NCI-H748 (cell line): ENCODE data around the gene GRIK1.

ENCODE experiments used
- DNase-seq: peaks from one replicate; lab custom pipeline; 2025; ENCODE audit not compliant: unreplicated experiment; lab: John Stamatoyannopoulos, UW

The GRIK1 gene

DNA sequence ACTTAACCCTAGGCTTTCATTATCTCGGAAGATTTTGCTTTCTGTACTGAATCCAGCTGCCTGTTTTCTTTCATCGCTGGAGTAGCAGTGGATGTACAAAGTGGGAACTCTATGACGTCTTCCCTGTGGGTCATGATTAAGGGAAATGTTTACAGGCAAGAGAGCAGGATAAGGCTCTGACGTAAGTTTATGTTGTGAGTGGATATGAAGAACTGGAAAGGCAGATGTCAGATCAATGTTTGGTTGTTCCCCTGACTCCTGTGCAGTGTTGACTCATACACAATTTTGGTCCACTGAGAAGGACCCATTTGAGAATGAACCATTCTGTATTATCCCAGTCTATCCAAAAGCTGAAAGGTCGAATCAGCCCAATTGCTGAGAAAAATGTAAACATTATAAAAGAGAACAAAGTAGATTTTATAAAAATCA lies 292.4 kb downstream of the GRIK1 start:
- DNase-seq, result no peak

- DNase-seq, result no peak
Measured at GRCh38 chr21:29645666-29646553, 293.9 kb downstream of the GRIK1 start.

GRCh38 chr21:29643289-29643688 lies 296.5 kb downstream of the GRIK1 start:
- no peak for DNase-seq

- no peak for DNase-seq
Measured at GRCh38 chr21:29642551-29643245, 297.1 kb downstream of the GRIK1 start.

- DNase-seq, result no peak
Measured at GRCh38 chr21:29641635-29642550, 297.9 kb downstream of the GRIK1 start.

DNA sequence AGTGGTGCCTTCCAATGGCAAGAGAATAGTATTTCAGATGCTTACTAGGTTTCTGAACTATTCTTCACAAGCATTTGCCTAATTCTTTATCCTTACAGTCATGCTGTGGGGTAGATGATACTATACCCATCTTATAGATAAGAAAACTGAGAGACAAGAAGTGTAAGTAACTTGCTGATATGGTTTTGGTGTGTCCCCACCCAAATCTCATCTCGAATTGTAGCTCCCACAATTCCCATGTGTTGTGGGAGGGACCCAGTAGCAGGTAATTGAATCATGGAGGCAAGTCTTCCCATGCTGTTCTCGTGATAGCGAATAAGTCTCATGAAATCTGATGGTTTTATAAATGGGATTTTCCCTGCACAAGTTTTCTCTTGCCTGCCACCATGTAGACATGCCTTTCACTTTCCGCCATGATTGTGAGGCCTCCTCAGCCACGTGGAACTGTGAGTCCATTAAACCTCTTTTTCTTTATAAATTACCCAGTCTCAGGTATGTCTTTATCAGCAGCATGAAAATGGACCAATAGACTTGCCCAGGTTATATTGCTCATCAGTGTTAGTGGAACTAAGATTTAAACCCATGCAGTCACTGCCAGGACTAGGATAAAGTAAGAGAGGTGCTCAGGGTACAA lies 298.7 kb downstream of the GRIK1 start:
- DNase-seq, result no peak

DNA sequence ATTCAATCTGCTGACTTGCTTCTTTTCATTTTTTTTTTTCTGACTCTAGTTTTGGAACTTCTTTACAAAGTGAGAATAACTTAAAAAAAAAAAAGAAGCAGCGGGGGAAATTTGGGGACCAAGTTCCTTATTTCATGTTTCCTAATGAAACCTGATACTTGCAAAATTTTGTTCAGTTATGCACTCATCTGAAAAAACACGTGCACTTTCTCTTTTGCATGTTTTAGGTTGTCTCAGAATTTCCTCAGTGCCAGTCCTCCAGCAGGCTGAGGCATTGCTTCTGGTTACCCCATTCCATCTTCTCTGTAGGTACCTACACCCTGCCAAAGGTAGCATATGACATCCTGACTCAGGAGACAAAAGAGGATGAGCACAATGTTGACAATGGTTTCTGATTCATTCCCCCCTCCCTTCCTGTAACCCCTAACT lies 299.7 kb downstream of the GRIK1 start:
- DNase-seq, result no peak

DNA sequence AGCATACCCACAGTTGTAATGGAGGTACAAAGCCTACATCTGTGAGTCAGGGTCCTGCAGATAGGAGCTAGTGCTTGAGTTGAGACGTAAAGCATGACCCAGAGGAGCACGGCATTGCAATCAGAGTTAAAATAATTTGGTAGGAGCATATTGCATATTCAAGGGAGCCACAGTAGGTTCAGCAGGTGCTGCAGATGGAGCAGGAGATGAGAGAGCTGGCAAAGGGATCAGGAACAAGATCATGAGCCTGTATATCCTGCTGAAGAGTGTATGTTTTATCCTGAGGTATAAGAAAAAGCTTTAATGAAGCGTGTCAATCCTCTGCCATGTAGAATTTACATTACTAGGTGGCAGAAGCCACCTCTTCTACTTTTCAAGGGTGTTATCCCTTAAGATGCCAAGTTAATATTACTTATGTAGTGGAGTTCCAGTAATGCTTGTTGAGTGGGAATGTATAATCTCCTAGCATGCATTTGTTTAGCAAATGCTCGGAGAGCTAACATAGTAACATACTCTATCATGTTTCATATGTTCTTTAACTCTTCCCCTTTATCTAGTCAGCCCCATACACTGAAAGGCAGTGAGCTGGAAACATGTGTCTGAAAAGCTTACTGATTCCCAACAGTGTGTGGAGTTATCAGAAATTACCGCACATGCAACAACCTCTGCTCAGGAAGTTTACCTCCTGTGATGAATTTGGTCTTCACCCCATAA lies 300.3 kb downstream of the GRIK1 start:
- DNase-seq, result no peak

- no peak for DNase-seq
Measured at GRCh38 chr21:29638761-29639327, 301.0 kb downstream of the GRIK1 start.

- no peak for DNase-seq
Measured at GRCh38 chr21:29638138-29638537, 301.7 kb downstream of the GRIK1 start.

- DNase-seq, result no peak
Measured at GRCh38 chr21:29637553-29637952, 302.2 kb downstream of the GRIK1 start.

- no peak for DNase-seq
Measured at GRCh38 chr21:29637134-29637533, 302.7 kb downstream of the GRIK1 start.

- DNase-seq, result no peak
Measured at GRCh38 chr21:29634418-29634817, 305.4 kb downstream of the GRIK1 start.

DNA sequence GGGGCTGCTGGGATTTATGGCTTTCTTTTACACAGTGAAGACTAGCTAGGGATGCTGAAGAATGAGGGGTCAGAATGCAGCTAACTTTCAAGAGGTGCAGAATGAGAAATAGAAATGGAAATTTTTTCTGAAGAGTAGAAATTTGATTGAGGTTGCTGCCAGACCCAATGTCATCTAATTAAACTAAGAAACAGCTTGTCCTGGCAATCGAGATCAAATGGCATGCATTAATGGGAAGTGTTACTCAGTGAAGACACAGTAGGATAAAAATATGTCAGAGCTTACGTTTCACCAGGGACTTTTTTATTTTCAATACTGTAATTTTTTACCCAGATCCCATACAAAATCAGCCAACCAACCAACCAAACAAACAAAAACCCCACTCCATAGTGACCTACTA lies 306.0 kb downstream of the GRIK1 start:
- no peak for DNase-seq

DNA sequence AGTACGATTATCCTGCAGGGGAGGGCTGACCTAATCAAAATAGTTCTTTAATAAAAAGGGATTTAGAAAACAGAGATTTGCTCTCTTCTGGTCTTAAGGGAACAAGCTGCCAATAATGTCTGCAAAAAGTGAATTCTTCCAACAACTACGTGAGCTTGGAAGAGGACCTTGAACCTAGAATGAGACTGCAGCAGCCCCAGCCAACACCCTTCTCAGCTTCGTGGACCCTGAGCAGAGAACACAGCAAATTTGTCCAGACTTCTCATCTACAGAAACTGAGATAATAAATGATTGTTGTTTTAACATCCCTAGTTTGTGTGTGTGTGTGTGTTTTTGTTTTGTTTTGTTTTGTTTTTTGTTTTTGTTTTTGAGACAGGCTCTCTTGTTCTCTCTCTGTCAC lies 309.4 kb downstream of the GRIK1 start:
- no peak for DNase-seq

- no peak for DNase-seq
Measured at GRCh38 chr21:29627905-29628304, 311.9 kb downstream of the GRIK1 start.

DNA sequence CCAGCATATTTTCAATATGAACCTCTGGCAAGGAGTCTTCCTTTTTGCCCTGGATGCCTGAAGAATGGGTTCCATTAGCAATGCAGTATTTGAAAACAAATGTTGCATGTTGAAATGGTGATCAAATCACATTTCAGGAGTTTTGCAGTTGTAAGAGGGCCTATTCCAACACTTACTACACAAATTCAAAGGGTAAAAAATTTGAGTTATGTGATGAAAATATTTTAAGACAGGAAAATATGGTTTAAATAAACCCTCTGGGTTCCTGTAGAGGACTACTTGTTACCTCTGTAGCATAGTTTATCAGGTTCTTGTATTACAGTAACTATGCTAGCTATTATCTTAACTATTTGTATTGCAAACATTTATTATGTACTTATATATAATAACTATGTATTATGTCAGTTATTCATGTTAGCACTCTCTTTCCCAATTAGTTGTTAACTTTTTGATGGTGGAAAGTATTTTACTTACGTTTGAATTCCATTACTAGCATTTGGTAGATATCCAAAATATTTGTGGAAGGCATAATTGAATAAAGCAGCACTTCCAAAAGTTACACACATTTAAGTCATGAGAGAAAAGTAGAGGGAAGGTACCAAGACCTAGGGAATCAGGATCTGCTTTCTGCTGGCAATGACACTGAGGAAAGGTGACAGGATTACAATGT lies 312.9 kb downstream of the GRIK1 start:
- DNase-seq, result no peak

DNA sequence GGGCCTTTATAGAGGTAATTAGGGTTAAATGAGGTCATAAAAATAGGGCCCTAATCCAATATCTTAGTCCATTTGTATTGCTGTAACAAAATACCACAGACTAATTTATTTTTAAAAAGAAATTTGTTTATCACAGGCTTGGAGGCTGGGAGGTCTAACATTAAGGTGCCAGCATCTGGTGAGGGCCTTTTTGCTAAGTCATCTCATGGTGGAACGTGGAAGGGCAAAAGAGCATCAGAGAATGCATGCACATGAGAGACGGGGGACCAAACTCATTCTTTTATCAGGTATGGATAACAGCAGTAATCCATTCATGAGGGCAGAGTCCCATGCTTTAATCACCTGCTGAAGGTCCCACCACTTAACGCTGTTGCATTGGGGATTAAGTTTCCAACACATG lies 313.8 kb downstream of the GRIK1 start:
- DNase-seq, result no peak

- DNase-seq, result no peak
Measured at GRCh38 chr21:29624776-29625175, 315.0 kb downstream of the GRIK1 start.
